ENCODE measurements around the gene NMNAT3.
"Not testable (repeated sequence)": the region's sequence is repeated elsewhere in the genome, so short reads cannot be mapped to it uniquely, and the experiment has no call there.

The NMNAT3 gene

GRCh38 chr3:139597947-139598346 lies 79.8 kb downstream of the NMNAT3 start:
- Histone ChIP-seq H3K36me3 (ENCODE audit: control insufficient read depth in 5 of 5, insufficient read depth in 5 of 5, low read length in 5 of 5) (no peaks in the 10 kb centered on the region), H3K9me3 (ENCODE audit: control insufficient read depth in 5 of 5, low read length in 5 of 5) (no peaks in the 10 kb centered on the region), H3K27me3 (ENCODE audit: control insufficient read depth in 5 of 5, insufficient read depth in 4 of 5, low read length in 5 of 5) (no peaks in the 10 kb centered on the region), H3K4me1 (ENCODE audit: control insufficient read depth in 5 of 5, insufficient read depth in 5 of 5, low read length in 5 of 5) (no peaks in the 10 kb centered on the region), H3K9ac (ENCODE audit: low read length in 5 of 5) (no peak overlapping the region), H3K27ac (ENCODE audit: low read depth, low read length) (no peak overlapping the region), H3K4me3 (ENCODE audit: low read depth in 1 of 5, low read length in 5 of 5) (no peak overlapping the region)

GRCh38 chr3:139591186-139591585 lies 86.6 kb downstream of the NMNAT3 start:
- not testable (repeated sequence) for H3K27me3 ChIP-seq (ENCODE audit: control insufficient read depth in 5 of 5, insufficient read depth in 4 of 5, low read length in 5 of 5); H3K27ac ChIP-seq (ENCODE audit: low read depth, low read length); H3K4me3 ChIP-seq (ENCODE audit: low read depth in 1 of 5, low read length in 5 of 5); H3K9ac ChIP-seq (ENCODE audit: low read length in 5 of 5); H3K9me3 ChIP-seq (ENCODE audit: control insufficient read depth in 5 of 5, low read length in 5 of 5); H3K36me3 ChIP-seq (ENCODE audit: control insufficient read depth in 5 of 5, insufficient read depth in 5 of 5, low read length in 5 of 5); H3K4me1 ChIP-seq (ENCODE audit: control insufficient read depth in 5 of 5, insufficient read depth in 5 of 5, low read length in 5 of 5)

GRCh38 chr3:139588450-139588849 lies 89.3 kb downstream of the NMNAT3 start:
- Histone ChIP-seq H3K9ac (ENCODE audit: low read length in 5 of 5) (no peak overlapping the region), H3K4me1 (ENCODE audit: control insufficient read depth in 5 of 5, insufficient read depth in 5 of 5, low read length in 5 of 5) (no peaks in the 10 kb centered on the region)

GRCh38 chr3:139587797-139588196 lies 90.0 kb downstream of the NMNAT3 start:
- Histone ChIP-seq H3K27me3 (ENCODE audit: control insufficient read depth in 5 of 5, insufficient read depth in 4 of 5, low read length in 5 of 5) (no peaks in the 10 kb centered on the region), H3K9ac (ENCODE audit: low read length in 5 of 5) (no peak overlapping the region), H3K4me1 (ENCODE audit: control insufficient read depth in 5 of 5, insufficient read depth in 5 of 5, low read length in 5 of 5) (no peaks in the 10 kb centered on the region), H3K27ac (ENCODE audit: low read depth, low read length) (no peak overlapping the region), H3K9me3 (ENCODE audit: control insufficient read depth in 5 of 5, low read length in 5 of 5) (no peaks in the 10 kb centered on the region), H3K4me3 (ENCODE audit: low read depth in 1 of 5, low read length in 5 of 5) (no peak overlapping the region), H3K36me3 (ENCODE audit: control insufficient read depth in 5 of 5, insufficient read depth in 5 of 5, low read length in 5 of 5) (no peaks in the 10 kb centered on the region)

More at GRCh38 chr3:139588450-139588849, 89.3 kb downstream of the NMNAT3 start:
- Histone ChIP-seq H3K36me3 (ENCODE audit: control insufficient read depth in 5 of 5, insufficient read depth in 5 of 5, low read length in 5 of 5) (no peaks in the 10 kb centered on the region), H3K9me3 (ENCODE audit: control insufficient read depth in 5 of 5, low read length in 5 of 5) (no peaks in the 10 kb centered on the region), H3K27ac (ENCODE audit: low read depth, low read length) (no peak overlapping the region), H3K4me3 (ENCODE audit: low read depth in 1 of 5, low read length in 5 of 5) (no peak overlapping the region), H3K27me3 (ENCODE audit: control insufficient read depth in 5 of 5, insufficient read depth in 4 of 5, low read length in 5 of 5) (no peaks in the 10 kb centered on the region)

GRCh38 chr3:139586420-139587017 lies 91.3 kb downstream of the NMNAT3 start:
- Histone ChIP-seq H3K9me3 (ENCODE audit: control insufficient read depth in 5 of 5, low read length in 5 of 5) (no peaks in the 10 kb centered on the region), H3K27me3 (ENCODE audit: control insufficient read depth in 5 of 5, insufficient read depth in 4 of 5, low read length in 5 of 5) (no peaks in the 10 kb centered on the region), H3K4me1 (ENCODE audit: control insufficient read depth in 5 of 5, insufficient read depth in 5 of 5, low read length in 5 of 5) (no peaks in the 10 kb centered on the region), H3K36me3 (ENCODE audit: control insufficient read depth in 5 of 5, insufficient read depth in 5 of 5, low read length in 5 of 5) (no peaks in the 10 kb centered on the region), H3K4me3 (ENCODE audit: low read depth in 1 of 5, low read length in 5 of 5) (no peak overlapping the region), H3K9ac (ENCODE audit: low read length in 5 of 5) (no peak overlapping the region), H3K27ac (ENCODE audit: low read depth, low read length) (no peak overlapping the region)

GRCh38 chr3:139585820-139586219 lies 92.0 kb downstream of the NMNAT3 start:
- H3K4me1 ChIP-seq (ENCODE audit: control insufficient read depth in 5 of 5, insufficient read depth in 5 of 5, low read length in 5 of 5) = no peaks in the 10 kb centered on the region

GRCh38 chr3:139583651-139584050 lies 94.1 kb downstream of the NMNAT3 start:
- H3K36me3 ChIP-seq (ENCODE audit: control insufficient read depth in 5 of 5, insufficient read depth in 5 of 5, low read length in 5 of 5); H3K9ac ChIP-seq (ENCODE audit: low read length in 5 of 5); H3K4me3 ChIP-seq (ENCODE audit: low read depth in 1 of 5, low read length in 5 of 5); H3K9me3 ChIP-seq (ENCODE audit: control insufficient read depth in 5 of 5, low read length in 5 of 5); H3K4me1 ChIP-seq (ENCODE audit: control insufficient read depth in 5 of 5, insufficient read depth in 5 of 5, low read length in 5 of 5); H3K27me3 ChIP-seq (ENCODE audit: control insufficient read depth in 5 of 5, insufficient read depth in 4 of 5, low read length in 5 of 5); H3K27ac ChIP-seq (ENCODE audit: low read depth, low read length): not testable (repeated sequence)

More at GRCh38 chr3:139585820-139586219, 92.0 kb downstream of the NMNAT3 start:
- no peaks in the 10 kb centered on the region for H3K9me3 ChIP-seq (ENCODE audit: control insufficient read depth in 5 of 5, low read length in 5 of 5)
- H3K4me3 ChIP-seq (ENCODE audit: low read depth in 1 of 5, low read length in 5 of 5) = no peak overlapping the region
- no peaks in the 10 kb centered on the region for H3K36me3 ChIP-seq (ENCODE audit: control insufficient read depth in 5 of 5, insufficient read depth in 5 of 5, low read length in 5 of 5)
- no peak overlapping the region for H3K9ac ChIP-seq (ENCODE audit: low read length in 5 of 5)
- no peaks in the 10 kb centered on the region for H3K27me3 ChIP-seq (ENCODE audit: control insufficient read depth in 5 of 5, insufficient read depth in 4 of 5, low read length in 5 of 5)
- no peak overlapping the region for H3K27ac ChIP-seq (ENCODE audit: low read depth, low read length)

GRCh38 chr3:139578783-139579182 lies 99.0 kb downstream of the NMNAT3 start:
- Histone ChIP-seq H3K36me3 (ENCODE audit: control insufficient read depth in 5 of 5, insufficient read depth in 5 of 5, low read length in 5 of 5) (peaks cover 0 to 9% (median 4%) of the 10 kb centered on the region in 5 donors), H3K4me1 (ENCODE audit: control insufficient read depth in 5 of 5, insufficient read depth in 5 of 5, low read length in 5 of 5) (peaks cover 4 to 10% (median 9%) of the 10 kb centered on the region in 5 donors), H3K9me3 (ENCODE audit: control insufficient read depth in 5 of 5, low read length in 5 of 5) (no peaks in the 10 kb centered on the region), H3K27ac (ENCODE audit: low read depth, low read length) (no peak overlapping the region), H3K27me3 (ENCODE audit: control insufficient read depth in 5 of 5, insufficient read depth in 4 of 5, low read length in 5 of 5) (no peaks in the 10 kb centered on the region), H3K4me3 (ENCODE audit: low read depth in 1 of 5, low read length in 5 of 5) (no peak overlapping the region), H3K9ac (ENCODE audit: low read length in 5 of 5) (no peak overlapping the region)

GRCh38 chr3:139577909-139578308 lies 99.9 kb downstream of the NMNAT3 start:
- no peaks in the 10 kb centered on the region for H3K27me3 ChIP-seq (ENCODE audit: control insufficient read depth in 5 of 5, insufficient read depth in 4 of 5, low read length in 5 of 5)
- peaks cover 5 to 19% (median 17%) of the 10 kb centered on the region in 5 donors for H3K4me1 ChIP-seq (ENCODE audit: control insufficient read depth in 5 of 5, insufficient read depth in 5 of 5, low read length in 5 of 5)
- peaks cover 0 to 9% (median 4%) of the 10 kb centered on the region in 5 donors for H3K36me3 ChIP-seq (ENCODE audit: control insufficient read depth in 5 of 5, insufficient read depth in 5 of 5, low read length in 5 of 5)
- H3K27ac ChIP-seq (ENCODE audit: low read depth, low read length) = no peak overlapping the region
- H3K9me3 ChIP-seq (ENCODE audit: control insufficient read depth in 5 of 5, low read length in 5 of 5) = no peaks in the 10 kb centered on the region
- H3K9ac ChIP-seq (ENCODE audit: low read length in 5 of 5) = no peak overlapping the region
- no peak overlapping the region for H3K4me3 ChIP-seq (ENCODE audit: low read depth in 1 of 5, low read length in 5 of 5)

GRCh38 chr3:139577346-139577745 lies 100.4 kb downstream of the NMNAT3 start:
- no peaks in the 10 kb centered on the region for H3K9me3 ChIP-seq (ENCODE audit: control insufficient read depth in 5 of 5, low read length in 5 of 5)
- no peak overlapping the region for H3K4me3 ChIP-seq (ENCODE audit: low read depth in 1 of 5, low read length in 5 of 5)
- H3K27me3 ChIP-seq (ENCODE audit: control insufficient read depth in 5 of 5, insufficient read depth in 4 of 5, low read length in 5 of 5) = no peaks in the 10 kb centered on the region
- H3K9ac ChIP-seq (ENCODE audit: low read length in 5 of 5) = no peak overlapping the region
- H3K36me3 ChIP-seq (ENCODE audit: control insufficient read depth in 5 of 5, insufficient read depth in 5 of 5, low read length in 5 of 5) = peaks cover 0 to 9% (median 4%) of the 10 kb centered on the region in 5 donors
- H3K4me1 ChIP-seq (ENCODE audit: control insufficient read depth in 5 of 5, insufficient read depth in 5 of 5, low read length in 5 of 5) = peaks cover 7 to 24% (median 23%) of the 10 kb centered on the region in 5 donors
- no peak overlapping the region for H3K27ac ChIP-seq (ENCODE audit: low read depth, low read length)

Measured in subcutaneous abdominal adipose tissue (tissue), 5 donors.